Kidney glomerular epithelial cell (primary cell): ENCODE data around the gene PI4KA.
A peak's percentile ranks its signal among the peaks of the same experiment; 100 is the strongest.

ENCODE experiments used
- DNase-seq: peaks from one replicate; lab custom pipeline; 2025; lab: John Stamatoyannopoulos, UW

Gene PI4KA

DNA sequence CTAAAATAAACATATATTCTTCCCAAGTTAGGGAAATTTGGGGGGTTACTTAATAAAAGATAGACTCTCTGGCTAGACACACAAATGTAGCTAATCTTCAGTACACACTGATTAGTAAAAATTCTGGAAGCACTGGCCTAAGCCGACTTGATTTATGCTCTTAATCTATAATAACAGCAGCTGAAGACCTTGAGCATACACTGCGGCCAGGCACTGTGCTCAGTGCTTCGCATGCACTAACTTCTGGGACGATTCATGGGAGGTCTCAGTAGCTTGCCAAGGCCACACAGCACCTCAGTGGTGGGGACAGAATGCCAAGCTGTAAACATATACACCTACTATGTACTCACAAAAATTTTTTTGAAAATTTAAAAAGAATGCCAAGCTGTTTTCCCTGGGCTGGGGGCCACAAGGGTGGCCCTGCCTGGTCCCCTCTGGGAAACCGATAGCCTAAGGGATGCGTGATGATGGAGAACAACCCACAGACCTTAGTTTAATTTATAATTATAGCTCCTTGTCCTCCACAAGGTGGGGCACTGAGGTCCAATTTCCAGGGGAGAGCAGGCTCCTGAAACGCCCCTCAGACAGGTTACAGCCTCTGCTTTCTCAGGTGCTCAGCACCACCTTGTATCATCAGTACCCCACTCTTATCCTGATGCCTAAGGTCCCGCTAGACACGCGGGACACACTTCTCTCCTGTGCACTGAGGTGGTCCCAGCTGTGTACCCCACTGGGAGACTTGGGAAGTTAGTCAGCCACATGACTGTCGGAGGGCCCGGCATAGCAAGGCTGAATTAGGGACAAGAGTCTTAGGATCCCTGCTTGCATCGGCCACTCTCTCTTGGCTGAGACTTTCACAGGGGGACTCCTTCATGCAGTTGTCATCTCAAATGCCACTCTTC, 64.6 kb downstream of the PI4KA start:
- no peak for DNase-seq

DNA sequence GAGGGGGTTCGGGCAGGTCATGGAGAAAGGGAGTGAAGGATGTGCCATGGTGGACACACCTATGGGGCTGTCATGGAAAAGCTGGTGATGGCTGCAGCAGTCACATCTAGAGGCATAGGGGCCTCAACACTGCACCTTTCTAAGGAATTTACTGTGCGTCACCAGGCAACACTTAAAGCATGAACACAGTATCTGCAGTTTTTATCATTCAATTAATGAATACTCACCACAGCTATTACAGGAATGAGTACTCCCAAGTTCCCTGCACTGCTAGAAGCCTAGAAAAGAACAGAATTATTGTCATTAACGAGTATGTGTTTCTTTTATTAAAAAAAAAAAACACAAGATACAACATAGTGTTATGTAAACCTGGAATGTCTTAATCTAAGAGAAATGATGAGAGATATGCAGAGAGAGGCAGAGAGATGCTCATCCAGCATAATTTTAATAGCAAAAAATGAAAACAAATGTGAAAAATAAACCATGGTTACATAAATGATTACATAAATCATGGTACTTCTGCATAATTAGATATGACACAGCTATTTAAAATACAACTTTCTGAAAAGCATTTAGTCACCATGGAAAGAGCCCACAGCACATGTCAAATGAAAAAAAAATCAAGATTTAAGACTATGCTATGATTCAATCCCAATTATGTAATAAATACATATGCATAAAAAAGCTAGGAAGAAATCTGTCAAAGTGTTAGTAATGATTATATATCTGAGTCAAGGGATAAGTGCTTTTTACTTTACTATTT, 65.5 kb downstream of the PI4KA start:
- no peak for DNase-seq

DNA sequence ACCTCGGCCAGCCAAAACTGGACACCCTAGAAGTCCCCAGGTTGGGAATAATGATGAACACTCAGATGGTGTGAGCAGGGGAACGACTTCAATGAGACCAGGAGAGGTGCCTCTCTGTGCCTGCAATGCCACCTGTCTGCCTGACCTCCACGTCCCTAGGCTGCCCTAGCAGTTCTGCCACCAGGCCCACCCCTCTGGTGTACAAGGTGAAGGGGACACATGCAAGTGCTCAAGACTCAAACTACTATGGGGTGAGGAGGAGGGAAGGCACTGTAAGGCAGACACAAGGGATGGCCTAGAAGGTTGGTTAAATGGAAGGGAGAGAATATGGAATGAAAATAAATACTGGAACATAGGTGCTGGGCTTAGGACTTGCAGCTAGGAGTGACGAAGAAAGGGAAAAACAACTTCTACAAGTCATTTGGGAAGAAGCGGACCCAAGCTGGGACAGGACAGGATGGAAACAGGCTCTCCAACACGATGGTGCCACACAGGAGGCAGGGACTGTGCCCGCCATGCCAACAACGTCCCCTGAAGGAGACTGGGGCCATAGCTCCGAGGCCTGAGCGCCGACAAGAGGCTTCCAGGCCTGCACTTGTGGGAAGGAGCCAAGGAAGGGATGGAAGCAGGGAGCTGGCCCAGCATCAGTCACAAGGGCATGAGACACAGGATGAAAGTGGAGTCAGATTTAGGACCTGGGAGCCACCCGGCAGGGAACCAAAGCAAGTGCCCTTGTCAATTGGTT, 66.2 kb downstream of the PI4KA start:
- DNase-seq, result no peak

DNA sequence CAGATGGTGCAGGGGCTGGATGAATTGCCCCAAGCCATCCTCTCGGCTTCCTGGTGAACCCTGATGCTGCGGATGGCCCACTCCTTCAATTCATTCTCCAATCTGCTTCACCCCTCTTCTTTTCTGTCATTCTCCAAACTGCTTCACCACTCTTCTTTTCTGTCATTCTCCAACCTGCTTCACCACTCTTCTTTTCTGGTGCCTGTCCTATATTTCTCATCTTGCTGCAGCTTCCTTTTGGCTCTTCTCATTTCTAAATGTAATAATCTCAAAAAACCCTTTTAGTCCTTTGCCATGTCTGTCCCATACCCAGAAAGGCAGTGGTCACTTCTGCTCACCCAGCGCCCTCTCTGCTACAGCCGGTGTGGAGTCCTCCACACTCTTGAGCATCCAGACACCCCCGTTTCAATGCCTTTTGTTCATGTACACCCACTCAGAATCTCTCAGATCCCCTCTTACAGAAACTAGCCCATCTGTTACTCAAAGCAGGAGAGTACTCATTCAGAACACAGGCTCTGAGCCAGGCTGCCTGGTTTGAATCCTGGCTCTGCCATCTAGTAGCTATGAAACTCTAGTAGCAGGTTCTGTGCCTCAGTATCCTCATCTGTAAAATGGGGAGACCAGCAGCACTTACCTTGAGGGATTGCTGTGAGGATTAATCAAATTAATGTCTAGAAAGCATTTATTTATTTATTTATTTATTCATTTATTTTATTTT, 69.8 kb downstream of the PI4KA start:
- DNase-seq, result no peak

DNA sequence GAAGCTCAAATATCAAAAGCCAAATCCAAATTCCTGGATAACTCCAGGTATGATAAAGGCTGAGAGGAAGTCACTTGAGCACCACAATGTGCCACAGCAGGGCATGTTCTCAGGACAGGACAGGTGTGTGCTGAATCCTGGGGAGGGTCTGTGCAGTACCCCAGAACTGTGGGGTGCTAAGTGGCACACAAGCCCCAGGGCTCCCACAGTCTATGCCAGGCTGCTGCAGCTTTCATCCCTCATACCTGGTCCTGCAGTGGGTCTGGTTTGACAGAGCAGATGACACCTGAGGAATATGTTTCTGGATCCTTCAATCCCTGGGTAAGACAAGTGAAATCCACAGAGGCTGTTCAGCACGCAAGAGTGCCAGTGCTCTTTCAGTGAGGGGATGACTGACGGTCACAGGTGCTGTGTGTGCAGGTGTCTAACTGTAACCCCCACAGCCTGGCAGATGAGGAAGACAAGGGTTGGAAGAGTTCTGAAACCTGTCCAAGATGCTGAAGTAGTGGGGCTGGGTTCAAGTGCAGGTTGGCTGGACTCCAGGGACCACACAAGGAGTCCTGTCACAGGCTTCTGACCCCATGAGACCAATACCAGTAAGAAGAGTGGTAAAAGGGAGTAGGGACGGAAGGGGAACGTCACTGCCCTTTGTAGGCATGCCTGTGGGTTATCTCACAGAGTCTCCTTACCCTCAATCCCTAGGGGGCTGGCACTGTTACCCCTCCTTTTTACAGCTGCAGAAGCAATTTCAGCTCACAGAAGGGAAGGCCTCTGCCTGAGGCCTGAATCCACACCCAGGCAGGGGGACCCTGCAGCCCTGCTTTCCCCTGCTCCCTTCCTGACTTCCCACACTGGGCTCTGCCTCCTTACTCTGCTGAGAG, 70.6 kb downstream of the PI4KA start:
- DNase-seq, result no peak

DNA sequence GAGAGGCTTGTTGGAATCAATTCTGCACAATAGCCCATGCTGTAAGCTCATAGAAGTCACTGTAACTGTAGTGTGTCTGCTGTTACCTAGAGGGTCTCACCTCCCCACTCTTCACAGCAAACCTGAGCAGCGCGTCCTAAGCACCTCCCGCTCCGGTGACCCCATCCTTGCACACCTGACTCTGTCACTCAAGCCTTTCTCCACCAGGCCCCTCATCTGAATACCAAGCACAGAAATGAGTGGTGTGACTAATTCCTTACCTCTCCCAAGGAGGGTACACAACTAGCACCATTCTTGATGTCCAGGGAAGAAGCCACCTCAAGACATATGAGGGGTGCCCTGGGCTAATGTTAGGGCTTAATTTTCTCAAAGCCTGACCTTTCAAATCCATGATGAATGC, 71.4 kb downstream of the PI4KA start:
- DNase-seq, result no peak

DNA sequence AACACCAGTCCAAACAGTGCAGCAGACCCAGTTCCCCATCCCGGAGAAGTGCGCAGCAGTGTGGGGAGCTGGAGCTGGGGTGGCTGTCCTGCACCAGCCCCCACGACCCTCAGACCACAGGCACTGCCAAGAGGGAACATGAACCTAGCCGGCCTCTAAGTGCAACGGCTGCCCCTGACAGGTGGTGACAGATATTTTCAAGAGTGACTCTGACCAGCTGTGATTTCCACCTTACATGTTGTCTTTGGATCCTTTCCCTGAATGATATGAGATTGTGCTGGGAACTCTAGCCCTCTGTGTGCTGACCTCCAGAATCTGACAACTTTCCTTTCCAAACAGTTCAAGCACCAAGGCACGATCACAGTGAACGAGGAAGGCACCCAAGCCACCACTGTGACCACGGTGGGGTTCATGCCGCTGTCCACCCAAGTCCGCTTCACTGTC, 72.1 kb downstream of the PI4KA start:
- no peak for DNase-seq

DNA sequence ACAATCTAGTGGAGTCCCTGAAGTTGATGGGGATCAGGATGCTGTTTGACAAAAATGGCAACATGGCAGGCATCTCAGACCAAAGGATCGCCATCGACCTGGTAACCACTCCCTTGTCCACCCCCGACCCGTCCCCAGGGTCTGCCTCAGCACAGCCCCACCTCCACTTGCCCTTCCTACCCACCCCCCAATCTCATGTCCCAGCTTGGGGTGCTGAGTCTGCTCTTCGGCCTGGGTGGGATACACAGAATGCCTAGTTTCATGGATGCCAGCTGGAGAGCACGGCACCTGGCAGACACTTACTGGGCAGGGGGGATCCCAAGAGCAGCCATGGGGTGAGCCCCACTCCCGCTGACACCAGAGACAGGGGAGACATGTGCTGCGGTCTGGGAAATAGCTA, 72.6 kb downstream of the PI4KA start:
- DNase-seq, result no peak

DNA sequence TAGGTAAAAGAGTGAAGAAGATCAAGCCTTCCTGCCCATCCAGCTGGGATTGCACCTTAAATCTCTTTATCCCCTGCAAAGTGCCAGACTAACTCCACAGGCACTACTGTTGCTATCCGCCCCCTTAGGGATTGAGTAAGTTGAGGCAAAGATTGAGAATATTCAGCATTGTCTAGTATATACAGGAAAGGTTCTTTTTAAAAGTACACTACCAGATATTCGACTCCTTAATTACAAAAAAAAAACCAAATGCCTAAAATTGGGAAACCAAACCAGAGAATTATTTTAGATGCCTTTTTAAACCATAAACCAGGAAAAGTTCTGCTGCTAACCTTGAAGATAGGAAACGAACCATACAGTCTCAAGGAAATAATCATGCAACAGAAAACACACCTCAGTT, 73.2 kb downstream of the PI4KA start:
- no peak for DNase-seq

DNA sequence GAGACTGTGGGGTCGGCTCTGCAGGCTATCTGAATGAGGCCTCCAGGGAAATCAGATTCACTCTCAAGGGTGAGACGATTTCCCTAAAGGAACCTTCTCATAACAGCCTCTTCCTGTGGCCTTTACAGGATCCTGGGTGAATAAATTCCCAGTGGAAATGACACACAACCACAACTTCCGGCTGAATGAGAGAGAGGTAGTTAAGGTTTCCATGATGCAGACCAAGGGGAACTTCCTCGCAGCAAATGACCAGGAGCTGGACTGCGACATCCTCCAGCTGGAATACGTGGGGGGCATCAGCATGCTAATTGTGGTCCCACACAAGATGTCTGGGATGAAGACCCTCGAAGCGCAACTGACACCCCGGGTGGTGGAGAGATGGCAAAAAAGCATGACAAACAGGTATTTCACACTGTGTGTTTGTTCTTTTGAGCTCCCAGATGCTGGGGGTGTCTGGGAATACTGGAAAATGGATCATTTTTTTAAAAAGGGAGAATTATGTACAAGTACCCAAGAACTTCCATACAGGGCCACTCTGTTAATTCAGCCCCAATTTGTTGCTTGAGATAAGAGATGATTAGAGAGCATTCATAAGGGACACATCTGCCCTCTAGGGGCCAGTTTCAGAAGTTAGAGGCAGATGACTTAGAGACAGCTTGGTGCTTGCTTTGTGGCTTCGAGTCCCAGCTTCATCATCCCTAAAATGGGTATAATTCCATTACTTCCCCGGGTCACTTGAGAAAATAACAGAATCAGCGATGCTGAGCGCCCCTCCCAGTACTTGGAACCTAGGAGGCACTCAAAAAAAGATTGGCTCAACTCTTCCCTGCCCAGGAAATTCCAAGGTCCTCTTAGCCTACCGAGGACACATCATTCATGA, 74.5 kb downstream of the PI4KA start:
- DNase-seq, result peak; percentile 21

DNA sequence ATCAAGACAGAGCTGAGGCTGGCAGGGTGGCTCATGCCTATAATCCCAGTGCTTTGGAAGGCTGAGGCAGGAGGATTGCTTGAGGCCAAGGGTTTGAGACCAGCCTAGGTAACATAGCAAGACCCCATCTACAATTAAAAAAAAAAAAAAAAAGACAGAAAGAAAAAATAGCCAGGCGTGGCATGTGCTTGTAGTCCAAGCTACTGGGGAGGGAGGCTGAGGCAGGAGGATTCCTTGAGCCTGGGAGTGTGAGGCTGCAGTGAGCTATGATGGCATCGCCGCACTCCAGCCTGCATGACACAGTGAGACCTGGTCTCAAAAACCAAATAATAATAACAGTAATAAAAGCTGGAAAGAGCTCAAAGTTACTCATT, 75.3 kb downstream of the PI4KA start:
- DNase-seq, result no peak

DNA sequence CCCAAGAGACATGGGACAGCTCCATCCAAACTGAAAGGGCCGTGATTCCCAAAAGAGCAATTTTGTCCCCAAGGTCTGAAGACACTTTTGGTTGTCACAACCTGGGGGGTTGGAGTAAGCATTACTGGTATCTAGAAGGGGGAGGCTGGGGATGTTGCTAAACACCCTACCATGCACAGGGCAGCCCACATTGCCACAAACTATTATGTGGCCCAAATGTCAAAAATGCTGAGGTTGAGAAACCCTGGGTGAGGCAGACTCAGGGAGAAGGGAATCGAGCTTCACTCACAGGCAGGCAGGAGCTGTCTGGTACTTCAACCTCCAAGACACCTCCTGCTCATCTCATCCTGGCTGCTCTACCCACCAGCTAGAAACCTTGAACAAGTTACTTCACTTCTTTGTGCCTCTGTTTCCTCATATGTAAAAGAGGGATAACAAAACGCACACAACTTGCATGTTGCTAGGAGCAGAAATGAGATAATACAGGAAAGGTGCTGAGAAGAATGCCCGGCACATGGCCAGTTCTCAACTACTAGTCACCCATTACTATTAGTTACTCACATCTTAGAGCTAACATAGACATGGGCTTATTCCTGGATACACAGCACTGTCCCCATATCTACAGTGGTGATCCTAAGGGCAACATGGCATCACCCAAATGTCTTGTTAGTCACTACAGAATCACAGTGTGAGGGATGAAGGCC, 75.9 kb downstream of the PI4KA start:
- no peak for DNase-seq

DNA sequence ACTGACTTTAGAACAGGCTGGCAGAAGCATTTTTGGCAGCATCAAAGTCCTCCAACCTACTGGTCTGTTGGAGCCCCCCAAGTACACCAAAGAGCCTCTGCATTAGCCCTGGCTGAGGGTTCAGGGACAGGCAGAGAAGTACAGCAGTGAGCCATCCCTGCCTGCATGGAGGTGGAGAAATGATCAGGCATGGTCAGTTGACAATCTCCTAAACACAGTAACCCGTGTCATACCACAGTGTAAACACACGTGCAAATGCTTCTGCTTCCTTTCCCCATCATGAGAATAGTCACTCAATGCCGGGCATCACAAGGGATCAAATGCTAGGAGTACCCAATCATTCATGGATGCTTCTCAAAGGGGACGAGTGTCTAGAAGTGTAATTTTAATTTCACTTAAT, 76.5 kb downstream of the PI4KA start:
- DNase-seq, result no peak

DNA sequence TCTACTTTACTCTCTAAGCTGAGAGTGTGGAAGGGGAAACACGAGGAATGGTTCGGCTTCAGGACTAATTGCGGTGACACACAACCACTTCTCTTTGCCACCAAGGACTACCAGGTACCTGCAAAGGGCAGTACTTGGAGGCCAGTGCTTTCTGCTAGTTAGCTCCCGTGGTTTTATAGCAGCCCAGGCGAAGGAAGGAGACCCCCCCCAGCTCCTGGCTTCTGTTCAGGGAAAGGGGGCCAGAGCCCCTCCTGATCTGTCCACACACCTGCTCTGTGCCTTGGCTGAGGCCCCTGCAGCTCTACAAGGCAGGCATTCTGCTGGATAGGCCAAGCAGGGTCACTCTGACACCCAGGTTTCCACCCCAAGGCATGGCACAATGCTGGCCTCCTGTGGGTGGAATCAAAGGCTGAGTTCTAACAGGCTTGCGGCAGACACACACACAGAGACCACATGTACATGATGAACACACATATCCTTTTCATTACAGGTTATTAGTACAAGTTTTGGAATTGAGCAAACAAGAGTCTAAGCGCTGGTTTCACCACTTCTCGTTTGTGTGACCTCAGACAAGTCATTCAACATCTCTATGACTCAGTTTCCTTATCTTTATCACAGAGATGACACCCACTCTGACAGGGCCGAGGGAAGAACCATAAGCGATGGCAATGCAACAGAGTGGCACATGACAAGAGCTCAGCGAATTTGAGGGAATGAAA, 77.2 kb downstream of the PI4KA start:
- DNase-seq, result no peak

DNA sequence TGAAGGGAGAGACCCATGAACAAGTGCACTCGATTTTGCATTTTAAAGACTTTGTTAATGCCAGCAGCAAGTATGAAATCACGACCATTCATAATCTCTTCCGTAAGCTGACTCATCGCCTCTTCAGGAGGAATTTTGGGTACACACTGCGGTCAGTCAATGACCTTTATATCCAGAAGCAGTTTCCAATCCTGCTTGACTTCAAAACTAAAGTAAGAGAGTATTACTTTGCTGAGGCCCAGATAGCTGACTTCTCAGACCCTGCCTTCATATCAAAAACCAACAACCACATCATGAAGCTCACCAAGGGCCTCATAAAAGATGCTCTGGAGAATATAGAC, 78.8 kb downstream of the PI4KA start:
- DNase-seq, result no peak

DNA sequence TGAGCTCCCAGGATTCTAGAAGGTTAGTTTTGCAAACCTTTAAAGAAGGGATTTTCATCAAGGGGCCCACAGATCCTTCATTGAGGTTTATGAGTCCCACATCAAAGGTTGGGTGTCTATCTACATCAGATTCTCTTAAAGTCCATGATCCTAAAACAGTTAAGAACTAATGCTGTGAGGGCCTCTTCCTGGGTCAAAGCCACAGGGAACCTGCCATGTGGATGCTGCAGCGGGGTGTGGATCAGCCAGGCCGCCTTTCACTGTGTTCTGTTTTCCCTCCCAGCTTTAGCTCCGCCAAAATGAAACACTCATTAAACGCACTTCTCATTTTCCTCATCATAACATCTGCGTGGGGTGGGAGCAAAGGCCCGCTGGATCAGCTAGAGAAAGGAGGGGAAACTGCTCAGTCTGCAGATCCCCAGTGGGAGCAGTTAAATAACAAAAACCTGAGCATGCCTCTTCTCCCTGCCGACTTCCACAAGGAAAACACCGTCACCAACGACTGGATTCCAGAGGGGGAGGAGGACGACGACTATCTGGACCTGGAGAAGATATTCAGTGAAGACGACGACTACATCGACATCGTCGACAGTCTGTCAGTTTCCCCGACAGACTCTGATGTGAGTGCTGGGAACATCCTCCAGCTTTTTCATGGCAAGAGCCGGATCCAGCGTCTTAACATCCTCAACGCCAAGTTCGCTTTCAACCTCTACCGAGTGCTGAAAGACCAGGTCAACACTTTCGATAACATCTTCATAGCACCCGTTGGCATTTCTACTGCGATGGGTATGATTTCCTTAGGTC, 79.4 kb downstream of the PI4KA start:
- no peak for DNase-seq

DNA sequence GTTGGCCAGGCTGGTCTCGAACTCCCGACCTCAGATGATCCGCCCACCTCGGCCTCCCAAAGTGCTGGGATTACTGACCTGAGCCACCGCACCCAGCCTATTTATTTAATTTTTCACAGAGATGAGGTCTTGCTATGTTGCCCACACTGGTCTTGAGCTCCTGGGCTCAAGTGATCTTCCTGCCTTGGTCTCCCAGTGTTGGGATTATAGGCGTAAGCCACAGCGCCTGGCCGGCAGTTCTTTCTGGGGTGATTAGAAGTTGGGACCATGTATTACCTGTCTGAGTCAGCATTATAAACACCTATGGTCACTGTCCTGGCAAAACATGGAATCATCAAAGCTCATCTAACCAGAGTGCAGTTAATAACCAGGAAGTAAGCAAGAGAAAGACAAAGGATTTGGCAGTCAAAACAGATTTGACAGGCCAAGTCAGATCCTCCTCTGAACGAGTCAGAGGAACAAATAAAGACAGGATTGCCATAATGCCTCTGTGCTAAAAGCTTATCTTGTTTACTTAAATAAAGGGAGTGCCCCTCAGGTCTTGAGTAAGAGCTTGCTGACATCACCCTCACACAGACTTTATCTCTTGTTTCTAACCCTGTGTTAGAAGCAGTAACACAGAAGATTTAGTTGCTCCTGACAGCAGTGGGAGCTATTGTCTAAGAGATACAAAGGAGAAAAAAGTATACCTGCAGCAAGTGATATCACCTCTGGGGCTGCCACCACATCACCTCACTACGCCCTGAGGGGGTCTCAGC, 81.0 kb downstream of the PI4KA start:
- peak; percentile 67 for DNase-seq
